GM18505 (cell line): ENCODE results near the gene HELT.
"Not testable (repeated sequence)": the region's sequence is repeated elsewhere in the genome, so short reads cannot be mapped to it uniquely, and the experiment has no call there.

ENCODE experiments used
- ATAC-seq: cut with Tn5 transposase; IDR thresholded peaks from one replicate; pipeline ENCODE4 v1.9.1; 2021; ENCODE audit not compliant: unreplicated experiment
- POLR2A ChIP-seq: IDR thresholded peaks from 4 replicates; pipeline ENCODE4 v1.6.1; 2011; ENCODE audit warnings: borderline replicate concordance; ENCODE audit not compliant: insufficient read depth, insufficient read length; ENCODE audit errors: extremely low read depth

HELT gene

GRCh38 chr4:185017964-185018772 is at the start of gene HELT:
HELT (plus strand) TSS chr4:185018490; CDS start chr4:185018929, 439 bp downstream.
- no peak for TF ChIP-seq POLR2A

GRCh38 chr4:184968784-184969201 is 49.5 kb upstream of the HELT start:
- no peak for ATAC-seq
- no peak for TF ChIP-seq POLR2A

More at GRCh38 chr4:185017964-185018772, at the start of gene HELT:
- no peak for ATAC-seq

- no peak for TF ChIP-seq POLR2A
- ATAC-seq, result no peak
These were observed 48.7 kb upstream of the HELT start for GRCh38 chr4:184969610-184970009.

- no peak for ATAC-seq
- TF ChIP-seq POLR2A, result no peak
These were observed 45.3 kb upstream of the HELT start for GRCh38 chr4:184972991-184973390.

- ATAC-seq, result not testable (repeated sequence)
These were observed 41.9 kb upstream of the HELT start for GRCh38 chr4:184976348-184976747.

- no peak for TF ChIP-seq POLR2A
- ATAC-seq, result no peak
These were observed 40.5 kb upstream of the HELT start for GRCh38 chr4:184977747-184978146.

GRCh38 chr4:184978211-184978610 is 40.1 kb upstream of the HELT start:
- no peak for TF ChIP-seq POLR2A
- no peak for ATAC-seq

- no peak for TF ChIP-seq POLR2A
These were observed 38.7 kb upstream of the HELT start for GRCh38 chr4:184979461-184980124.

GRCh38 chr4:184980261-184980660 is 38.0 kb upstream of the HELT start:
- TF ChIP-seq POLR2A, result no peak
- ATAC-seq, result no peak

More at GRCh38 chr4:184979461-184980124, 38.7 kb upstream of the HELT start:
- no peak for ATAC-seq

GRCh38 chr4:184983672-184984356 is 34.5 kb upstream of the HELT start:
- ATAC-seq, result peak; percentile 80
- no peak for TF ChIP-seq POLR2A

GRCh38 chr4:184987493-184988031 is 30.7 kb upstream of the HELT start:
- TF ChIP-seq POLR2A, result no peak
- ATAC-seq, result no peak

GRCh38 chr4:184988611-184989010 is 29.7 kb upstream of the HELT start:
- no peak for TF ChIP-seq POLR2A
- no peak for ATAC-seq

- ATAC-seq, result not testable (repeated sequence)
These were observed 29.0 kb upstream of the HELT start for GRCh38 chr4:184989283-184989682.

GRCh38 chr4:184990131-184990530 is 28.2 kb upstream of the HELT start:
- ATAC-seq, result not testable (repeated sequence)

GRCh38 chr4:184991860-184992259 is 26.4 kb upstream of the HELT start:
- no peak for TF ChIP-seq POLR2A
- no peak for ATAC-seq
